Pancreas (tissue), 10 donors: ENCODE data around the gene NTHL1. TPM values are rescaled to one million over a fixed set of nuclear protein-coding genes. Genes with fewer than 3 reads are reported as not detected.
"Not testable (repeated sequence)": the region's sequence is repeated elsewhere in the genome, so short reads cannot be mapped to it uniquely, and the experiment has no call there.

ENCODE experiments used
- ATAC-seq, 4 donors: fragments of 200-7000 bp; cut with Tn5 transposase; one replicate each; pipeline versions ENCODE4 v1.8.0 to v1.9.1; 2020; ENCODE audit warnings: mild to moderate bottlenecking in 4 of 4, moderate library complexity in 4 of 4
- DNase-seq, 6 donors: peaks; one replicate each; pipeline ENCODE4 v3.0.0-alpha.2; 2020
- FAIRE-seq: peaks from 2 replicates; lab custom pipeline; 2012; peaks lifted over from hg19 to GRCh38; lab: Jason Lieb, UNC
- H3K27ac ChIP-seq, 4 donors: fragments of 200-600 bp; sonication (generic); 1 replicate in 3 of 4; 2 replicates in 1 of 4; pipeline versions ENCODE4 v1.5.0 to v1.8.0; 2020
- H3K27me3 ChIP-seq, 4 donors: fragments of 200-600 bp; one replicate each; pipeline ENCODE4 v1.8.0; 2021
- H3K36me3 ChIP-seq, 3 donors: fragments of 200-600 bp; sonication (generic) in 1 of 3; one replicate each; pipeline versions ENCODE4 v1.5.0 to v1.8.0; 2020 to 2021
- H3K4me1 ChIP-seq, 3 donors: fragments of 200-600 bp; one replicate each; pipeline ENCODE4 v1.8.0; 2021
- H3K4me3 ChIP-seq, 4 donors: fragments of 200-600 bp; sonication (generic) in 2 of 4; one replicate each; pipeline versions ENCODE4 v1.5.0 to v1.8.0; 2020 to 2021
- H3K9me3 ChIP-seq, 4 donors: fragments of 200-600 bp; one replicate each; pipeline ENCODE4 v1.8.0; 2021
- CTCF ChIP-seq, 4 donors: fragments of 200-600 bp; sonication (generic) in 3 of 4; IDR thresholded peaks; one replicate each; pipeline versions ENCODE4 v1.5.0 to v1.8.0; 2021; ENCODE audit warnings: antibody characterized with exemption in 4 of 4
- WGBS, 2 donors: extraction: QIAGEN DNeasy Blood & Tissue Kit; methylation state at CpG; one replicate each; pipeline ENCODE4 v1.1.7; 2013; 5-methylcytosine and 5-hydroxymethylcytosine counted together
- intact Hi-C, 3 donors: fragments of 100-400 bp; cut with DNase I; formaldehyde crosslinking; loops; one replicate each; pipeline versions ENCODE4 v1.11.1 to v1.14.2; 2022
- polyA plus RNA-seq, 2 donors: library from polyadenylated mRNA; stranded (reverse); fragments of 200-250 nt; gene quantifications; one replicate each; pipeline ENCODE4 v1.2.3, GENCODE V29; 2013
- total RNA-seq, 6 donors: library from RNA; stranded (reverse); fragmentation: NEBNext Ultra II Directional in 4 of 6; extraction: Animal tissue kit (Norgen Biotek cat#: 25700) in 4 of 6; gene quantifications; one replicate each; pipeline versions ENCODE4 v1.2.1 to v1.2.4, GENCODE V29; 2021 to 2023
- donor health status: healthy with polysubstance abuse.
- donor health status: DM: no; HTN: no; CAD: no; lungs with moderate emphysema.
- donor health status: DM: no; HTN: no; CAD: no.
- donor health status: control.
- donor health status: control.
- donor health status: Bipolar disorder and iron deficiency.
- donor health status: DM: yes; HTN: yes; CAD: no.
- donor health status: DM: no; HTN: no; CAD: no.
- donor health status: DM: no; HTN: no; CAD: no.
- donor health status: DM: yes; HTN: yes; CAD: no.

NTHL1 gene
- total and polyA plus RNA-seq, 8 donors, result 5.2 to 22.8 (median 8.9) TPM

DNA sequence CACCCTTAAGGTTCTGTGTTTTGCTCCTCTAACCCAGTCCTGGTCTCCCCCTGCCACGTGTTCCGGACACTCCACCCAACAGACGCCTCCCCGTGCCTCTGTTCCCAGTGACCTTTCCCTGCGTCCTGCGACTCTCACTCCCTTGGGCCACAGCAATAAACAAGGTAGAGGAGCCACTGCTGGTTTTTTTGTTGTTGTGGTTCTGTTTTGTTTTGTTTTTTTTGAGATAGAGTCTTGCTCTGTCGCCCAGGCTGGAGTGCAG lies 31.8 kb downstream of the NTHL1 start:
- no peak for ATAC-seq
- no peak for FAIRE-seq
- Histone ChIP-seq H3K27ac (no peak overlapping the region), H3K36me3 (no peaks in the 10 kb centered on the region), H3K4me1 (peaks cover 0 to 10% (median 4%) of the 10 kb centered on the region in 3 donors), H3K27me3 (peaks cover 0 to 7% (median 0%) of the 10 kb centered on the region in 4 donors), H3K4me3 (no peak overlapping the region), H3K9me3 (no peaks in the 10 kb centered on the region)
- TF ChIP-seq CTCF (IDR thresholded peaks at IDR 0.05), result no peak
- no peak for DNase-seq
- 86 to 89% methylated on average over 7 of the region's 7 CpGs for WGBS, 2 donors
- intact Hi-C loops, result no loop called here

GRCh38 chr16:2015117-2015946 lies 32.3 kb downstream of the NTHL1 start:
- Histone ChIP-seq H3K9me3 (no peaks in the 10 kb centered on the region), H3K36me3 (no peaks in the 10 kb centered on the region), H3K27me3 (peaks cover 0 to 5% (median 0%) of the 10 kb centered on the region in 4 donors), H3K4me1 (peaks cover under 1 to 8% (median 1%) of the 10 kb centered on the region in 3 donors), H3K4me3 (no peak overlapping the region), H3K27ac (no peak overlapping the region)
- intact Hi-C loops, result no loop called here
- ATAC-seq, result peak in 2 of 4 donors; percentile 11 to 28
- WGBS, 2 donors, result 84 to 87% methylated on average over 24 of the region's 24 CpGs
- no peak for FAIRE-seq
- TF ChIP-seq CTCF (IDR thresholded peaks at IDR 0.05), result no peak
- DNase-seq, result no peak

- ATAC-seq (no peak), DNase-seq (no peak), FAIRE-seq (no peak)
- 88 to 89% methylated on average over 15 of the region's 15 CpGs for WGBS, 2 donors
- no peak overlapping the region for H3K4me3 ChIP-seq
- peaks cover 0 to 5% (median 0%) of the 10 kb centered on the region in 3 donors for H3K4me1 ChIP-seq
- H3K27ac ChIP-seq, result no peak overlapping the region
- H3K27me3 ChIP-seq, result no peaks in the 10 kb centered on the region
- no peak for TF ChIP-seq CTCF (IDR thresholded peaks at IDR 0.05)
- intact Hi-C loops, result no loop called here
- H3K9me3 ChIP-seq, result no peaks in the 10 kb centered on the region
- H3K36me3 ChIP-seq, result no peaks in the 10 kb centered on the region
These were observed 34.1 kb downstream of the NTHL1 start for GRCh38 chr16:2013527-2013926.

- intact Hi-C loops, H3K27me3 ChIP-seq, FAIRE-seq, H3K27ac ChIP-seq, H3K36me3 ChIP-seq, ATAC-seq, H3K9me3 ChIP-seq, H3K4me3 ChIP-seq: not testable (repeated sequence)
- WGBS, 2 donors, result 91% methylated on average over 9 of the region's 9 CpGs
- peak in 1 of 6 donors; percentile 12 for DNase-seq
- H3K4me1 ChIP-seq, result peaks cover 8 to 17% (median 17%) of the 10 kb centered on the region in 3 donors
These were observed 35.9 kb downstream of the NTHL1 start for GRCh38 chr16:2011726-2012125.

- peaks cover 17 to 27% (median 24%) of the 10 kb centered on the region in 3 donors for H3K4me1 ChIP-seq
- H3K36me3 ChIP-seq, result no peaks in the 10 kb centered on the region
- 3% methylated on average over 46 to 52 of the region's 52 CpGs for WGBS, 2 donors
- ATAC-seq (peak; percentile 82 to 92 (median 90)), FAIRE-seq (no peak), DNase-seq (peak; percentile 75 to 92 (median 84))
- no peak for TF ChIP-seq CTCF (IDR thresholded peaks at IDR 0.05)
- H3K4me3 ChIP-seq, result peak within 1 kb of the TSS; percentile 81 to 100 (median 98)
- H3K9me3 ChIP-seq, result no peaks in the 10 kb centered on the region
- H3K27ac ChIP-seq, result peak within 1 kb of the TSS; percentile 70 to 90 (median 82)
- H3K27me3 ChIP-seq, result no peaks in the 10 kb centered on the region
- intact Hi-C loops, result no loop called here
These were observed 37.7 kb downstream of the NTHL1 start, which contains the start of gene ZNF598 for GRCh38 chr16:2009791-2010510. Gene ZNF598 (minus strand): TSS chr16:2009821.
